NB4 (cell line): ENCODE data around the gene ZXDC.

ENCODE experiments used
- DNase-seq: peaks from one replicate; pipeline ENCODE4 v3.0.0; 2010; ENCODE audit warnings: low read depth
- H3K4me3 ChIP-seq: one replicate; pipeline ENCODE4 v1.5.1; 2011; ENCODE audit warnings: mild to moderate bottlenecking, low read depth, low read length, moderate library complexity
- CTCF ChIP-seq: IDR thresholded peaks from one replicate; pipeline ENCODE4 v1.5.1; 2012; ENCODE audit warnings: low read depth, low read length
- MAX ChIP-seq: IDR thresholded peaks from 2 replicates; pipeline ENCODE4 v1.6.1; 2011; ENCODE audit warnings: low read depth, low read length
- MYC ChIP-seq: IDR thresholded peaks from 2 replicates; pipeline ENCODE4 v1.6.1; 2011; ENCODE audit warnings: low read depth, low read length
- POLR2A ChIP-seq: IDR thresholded peaks from 2 replicates; pipeline ENCODE4 v1.6.1; 2011; ENCODE audit warnings: mild to moderate bottlenecking; ENCODE audit not compliant: insufficient read length; ENCODE audit errors: extremely low read depth

ZXDC gene

DNA sequence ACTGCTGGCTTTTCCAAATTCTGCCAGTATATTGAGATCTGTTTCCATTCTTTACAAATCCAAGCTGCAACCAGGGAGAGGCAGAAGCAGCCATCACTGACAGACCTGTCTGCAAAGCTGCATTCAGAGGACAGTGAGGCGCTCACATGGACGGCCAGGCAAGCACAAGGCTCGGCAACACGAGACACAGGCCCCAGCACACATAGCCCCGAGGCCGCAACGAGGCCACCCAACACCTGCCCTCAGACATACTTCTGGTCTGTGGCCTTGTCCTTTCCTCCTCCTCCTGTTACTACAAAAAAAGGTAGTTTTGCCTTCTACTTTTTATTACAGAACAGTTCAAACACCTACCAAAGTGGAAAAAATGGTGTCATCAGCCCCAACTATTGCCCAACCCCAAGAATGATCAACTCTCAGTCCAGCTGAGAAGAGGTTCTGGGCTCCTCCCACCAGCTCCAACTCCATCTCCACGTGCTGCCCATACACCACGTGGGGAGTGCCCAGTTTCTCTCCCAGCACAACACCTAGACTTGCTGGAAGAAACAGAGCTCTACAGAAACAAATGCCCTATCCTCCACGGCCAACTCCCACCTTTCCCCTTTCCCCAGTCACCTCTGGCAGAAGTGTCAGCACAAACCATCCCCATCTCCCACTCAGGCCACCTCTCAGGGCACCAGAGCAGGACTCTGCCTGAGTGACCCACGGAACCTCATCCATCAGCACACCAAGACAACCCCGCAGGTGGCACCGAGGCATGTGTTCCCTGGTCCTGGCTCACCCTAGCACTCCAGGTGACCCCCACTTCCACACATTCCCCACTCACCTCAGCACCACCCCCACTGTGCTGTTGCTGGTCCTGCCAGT, 7.4 kb downstream of the ZXDC start:
- H3K4me3 ChIP-seq = no peak overlapping the region
- TF ChIP-seq MYC (no peak), CTCF (no peak), POLR2A (no peak), MAX (no peak)
- peak; percentile 58 for DNase-seq

DNA sequence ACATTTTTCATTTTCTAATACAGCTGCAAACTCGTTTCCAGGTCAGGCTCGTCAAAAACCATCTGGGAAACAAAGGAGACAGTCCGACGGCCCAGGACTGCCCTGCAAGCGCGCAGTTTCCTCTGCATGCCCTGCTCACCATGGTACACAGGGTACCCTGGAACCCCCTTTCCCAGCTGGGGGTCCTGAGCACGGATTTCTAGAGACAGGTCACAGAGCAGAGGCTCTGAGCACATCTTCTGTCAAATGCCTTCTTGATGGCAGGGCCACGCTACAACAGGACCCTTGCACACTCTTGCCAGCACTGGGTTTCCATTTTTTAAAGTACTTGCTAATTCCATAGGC, 8.1 kb downstream of the ZXDC start:
- TF ChIP-seq MYC = no peak
- no peak for TF ChIP-seq CTCF
- TF ChIP-seq POLR2A = no peak
- no peak for TF ChIP-seq MAX
- DNase-seq = no peak
- H3K4me3 ChIP-seq = no peak overlapping the region

DNA sequence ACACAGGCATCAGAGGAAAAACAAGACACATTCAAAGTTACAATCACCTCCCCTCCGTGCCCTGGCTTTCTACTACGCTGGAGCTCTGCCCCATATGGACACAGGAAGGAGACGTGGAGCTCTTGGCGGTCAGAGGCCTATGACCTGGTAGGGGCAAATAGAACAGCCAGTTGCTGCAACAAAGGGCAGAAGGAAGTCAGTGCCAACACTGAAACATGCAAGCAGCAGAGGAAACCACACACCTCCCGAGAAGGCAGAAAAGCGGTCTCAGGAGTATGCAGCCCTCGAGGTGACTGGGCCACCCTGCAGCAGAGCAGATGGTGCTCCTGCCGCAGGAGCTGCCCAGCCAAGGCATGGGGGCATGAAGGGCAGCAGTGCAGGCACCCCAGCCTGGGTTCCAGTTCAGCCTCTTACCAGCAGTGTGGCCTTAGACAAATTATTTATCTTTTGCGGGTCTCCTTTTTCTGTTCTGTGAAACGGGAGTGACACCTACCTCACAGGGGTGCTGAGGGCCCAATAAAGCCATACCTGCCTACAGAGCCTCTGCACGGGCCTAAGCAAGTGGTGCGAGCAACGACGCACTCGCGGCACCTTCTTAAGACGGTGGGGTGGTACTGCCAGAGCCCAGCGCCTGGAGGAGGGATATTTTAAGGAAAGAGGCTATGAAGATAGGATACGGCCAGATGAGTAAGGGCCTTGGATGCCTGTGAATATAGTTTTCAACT, 8.6 kb downstream of the ZXDC start:
- no peak for DNase-seq
- no peak overlapping the region for H3K4me3 ChIP-seq
- TF ChIP-seq CTCF (no peak), POLR2A (no peak), MYC (no peak), MAX (no peak)

- no peak overlapping the region for H3K4me3 ChIP-seq
- no peak for TF ChIP-seq MYC
- TF ChIP-seq MAX = no peak
- TF ChIP-seq CTCF = no peak
- no peak for TF ChIP-seq POLR2A
- DNase-seq = no peak
Measured at GRCh38 chr3:126465928-126466544, 9.7 kb downstream of the ZXDC start.

DNA sequence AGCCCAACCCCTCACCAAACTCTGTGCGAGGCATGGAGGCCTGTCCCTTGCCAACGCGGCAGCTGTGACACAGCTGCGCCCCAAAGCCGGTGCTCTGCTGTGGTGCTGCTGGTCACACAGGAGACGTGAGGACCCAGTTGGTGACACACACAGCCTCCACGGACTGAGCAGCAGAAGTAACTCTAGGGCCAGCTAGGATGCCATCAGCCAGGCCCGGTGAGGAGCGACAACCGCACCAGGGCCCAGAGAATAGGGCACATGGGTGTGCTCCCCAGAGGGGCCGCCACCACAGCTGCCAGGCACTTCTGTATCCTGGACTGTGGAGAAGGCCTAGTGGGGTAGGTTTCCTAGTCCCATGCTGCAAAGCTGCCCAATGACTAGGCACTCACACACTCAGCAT, 10.7 kb downstream of the ZXDC start:
- no peak for TF ChIP-seq MAX
- TF ChIP-seq CTCF = no peak
- TF ChIP-seq POLR2A = no peak
- TF ChIP-seq MYC = no peak

More for the DNA sequence above, 10.7 kb downstream of the ZXDC start:
- H3K4me3 ChIP-seq = no peak overlapping the region
- no peak for DNase-seq
